Ishikawa (cell line): ENCODE data around the gene R3HDM2.

Experiments
- CEBPB ChIP-seq: IDR thresholded peaks from 2 replicates; pipeline ENCODE4 v1.6.1; 2012
- CREB1 ChIP-seq: IDR thresholded peaks from 2 replicates; pipeline ENCODE4 v1.6.1; 2012; ENCODE audit warnings: low read depth
- EGR1 ChIP-seq: IDR thresholded peaks from 2 replicates; pipeline ENCODE4 v1.6.1; 2012
- EP300 ChIP-seq: IDR thresholded peaks from 2 replicates; pipeline ENCODE4 v1.6.1; 2012; ENCODE audit warnings: borderline replicate concordance
- FOXM1 ChIP-seq: IDR thresholded peaks from 2 replicates; pipeline ENCODE4 v1.6.1; 2012; ENCODE audit warnings: low read depth, borderline replicate concordance
- MAX ChIP-seq: IDR thresholded peaks from 2 replicates; pipeline ENCODE4 v1.6.1; 2012
- NFIC ChIP-seq: IDR thresholded peaks from 2 replicates; pipeline ENCODE4 v1.6.1; 2012
- RAD21 ChIP-seq: IDR thresholded peaks from 2 replicates; pipeline ENCODE4 v1.6.1; 2012; ENCODE audit warnings: low read depth
- TAF1 ChIP-seq: IDR thresholded peaks from 2 replicates; pipeline ENCODE4 v1.6.1; 2012; ENCODE audit warnings: low read depth, mild to moderate bottlenecking
- TEAD4 ChIP-seq: IDR thresholded peaks from 2 replicates; pipeline ENCODE4 v1.6.1; 2012
- USF1 ChIP-seq: IDR thresholded peaks from 2 replicates; pipeline ENCODE4 v1.6.1; 2012
- YY1 ChIP-seq: IDR thresholded peaks from 2 replicates; pipeline ENCODE4 v1.6.1; 2012; ENCODE audit warnings: low read depth
- ZBTB7A ChIP-seq: IDR thresholded peaks from 2 replicates; pipeline ENCODE4 v1.6.1; 2012; ENCODE audit warnings: low read depth
- TF ChIP-seq, protein P1 (sequence below): IDR thresholded peaks from 2 replicates; pipeline ENCODE4 v1.6.1; 2012; ENCODE audit warnings: low read depth, mild to moderate bottlenecking

DNA sequence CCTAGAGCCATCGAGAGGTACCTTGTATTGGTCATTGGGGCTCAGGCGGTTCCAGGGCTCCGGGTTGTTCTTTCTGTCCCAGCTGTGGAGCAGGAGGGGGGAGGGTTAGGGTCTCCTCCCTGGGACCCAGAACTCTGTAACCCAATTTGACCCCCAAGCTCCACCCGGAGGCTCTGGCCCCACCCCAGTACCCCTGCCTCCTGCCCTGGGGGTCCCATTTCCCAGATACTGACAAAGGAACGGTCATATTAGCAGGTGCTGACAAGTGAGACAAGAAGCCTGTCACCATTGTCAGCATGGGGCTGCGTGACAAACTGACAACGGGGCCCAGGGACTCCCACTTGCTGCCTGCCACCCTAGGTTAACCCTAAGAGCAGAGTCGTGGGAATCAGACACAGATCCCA, 195.1 kb downstream of the R3HDM2 start:
- TF ChIP-seq EP300 (no peak), MAX (no peak), YY1 (no peak), USF1 (no peak), EGR1 (no peak), CEBPB (no peak), NFIC (no peak), FOXM1 (no peak), TEAD4 (no peak), RAD21 (no peak), ZBTB7A (no peak), TAF1 (no peak), CREB1 (no peak)
- TF ChIP-seq, protein P1, sequence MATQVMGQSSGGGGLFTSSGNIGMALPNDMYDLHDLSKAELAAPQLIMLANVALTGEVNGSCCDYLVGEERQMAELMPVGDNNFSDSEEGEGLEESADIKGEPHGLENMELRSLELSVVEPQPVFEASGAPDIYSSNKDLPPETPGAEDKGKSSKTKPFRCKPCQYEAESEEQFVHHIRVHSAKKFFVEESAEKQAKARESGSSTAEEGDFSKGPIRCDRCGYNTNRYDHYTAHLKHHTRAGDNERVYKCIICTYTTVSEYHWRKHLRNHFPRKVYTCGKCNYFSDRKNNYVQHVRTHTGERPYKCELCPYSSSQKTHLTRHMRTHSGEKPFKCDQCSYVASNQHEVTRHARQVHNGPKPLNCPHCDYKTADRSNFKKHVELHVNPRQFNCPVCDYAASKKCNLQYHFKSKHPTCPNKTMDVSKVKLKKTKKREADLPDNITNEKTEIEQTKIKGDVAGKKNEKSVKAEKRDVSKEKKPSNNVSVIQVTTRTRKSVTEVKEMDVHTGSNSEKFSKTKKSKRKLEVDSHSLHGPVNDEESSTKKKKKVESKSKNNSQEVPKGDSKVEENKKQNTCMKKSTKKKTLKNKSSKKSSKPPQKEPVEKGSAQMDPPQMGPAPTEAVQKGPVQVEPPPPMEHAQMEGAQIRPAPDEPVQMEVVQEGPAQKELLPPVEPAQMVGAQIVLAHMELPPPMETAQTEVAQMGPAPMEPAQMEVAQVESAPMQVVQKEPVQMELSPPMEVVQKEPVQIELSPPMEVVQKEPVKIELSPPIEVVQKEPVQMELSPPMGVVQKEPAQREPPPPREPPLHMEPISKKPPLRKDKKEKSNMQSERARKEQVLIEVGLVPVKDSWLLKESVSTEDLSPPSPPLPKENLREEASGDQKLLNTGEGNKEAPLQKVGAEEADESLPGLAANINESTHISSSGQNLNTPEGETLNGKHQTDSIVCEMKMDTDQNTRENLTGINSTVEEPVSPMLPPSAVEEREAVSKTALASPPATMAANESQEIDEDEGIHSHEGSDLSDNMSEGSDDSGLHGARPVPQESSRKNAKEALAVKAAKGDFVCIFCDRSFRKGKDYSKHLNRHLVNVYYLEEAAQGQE: no peak
